ENCODE results near the gene ODAM. TPM values are rescaled to one million over a fixed set of nuclear protein-coding genes. Genes with fewer than 3 reads are reported as not detected.

The ODAM gene
- total RNA-seq, 6 experiments from 2014 or later, result not detected

GRCh38 chr4:70178075-70178660 is 17.4 kb upstream of the ODAM start:
- no peaks in the 10 kb centered on the region for H3K4me1 Mint-ChIP-seq (ENCODE audit: low read depth)
- H3K27ac Mint-ChIP-seq, result no peak overlapping the region
- no peaks in the 10 kb centered on the region for H3K36me3 Mint-ChIP-seq (ENCODE audit: low read depth)
- DNase-seq, result no peak
- no peak for TF ChIP-seq CTCF (IDR thresholded peaks at IDR 0.05)
- peaks cover 14% of the 10 kb centered on the region for H3K9me3 Mint-ChIP-seq
- H3K27me3 Mint-ChIP-seq (ENCODE audit: insufficient read depth), result no peaks in the 10 kb centered on the region
- H3K4me3 Mint-ChIP-seq, result no peak overlapping the region

GRCh38 chr4:70179811-70180210 is 15.7 kb upstream of the ODAM start:
- H3K9me3 Mint-ChIP-seq, result peaks cover 11% of the 10 kb centered on the region
- no peaks in the 10 kb centered on the region for H3K27me3 Mint-ChIP-seq (ENCODE audit: insufficient read depth)
- H3K4me1 Mint-ChIP-seq (ENCODE audit: low read depth), result no peaks in the 10 kb centered on the region
- no peaks in the 10 kb centered on the region for H3K36me3 Mint-ChIP-seq (ENCODE audit: low read depth)
- no peak overlapping the region for H3K4me3 Mint-ChIP-seq
- DNase-seq, result no peak
- H3K27ac Mint-ChIP-seq, result no peak overlapping the region
- no peak for TF ChIP-seq CTCF (IDR thresholded peaks at IDR 0.05)

GRCh38 chr4:70181864-70182263 is 13.7 kb upstream of the ODAM start:
- no peaks in the 10 kb centered on the region for H3K4me1 Mint-ChIP-seq (ENCODE audit: low read depth)
- TF ChIP-seq CTCF (IDR thresholded peaks at IDR 0.05), result no peak
- H3K36me3 Mint-ChIP-seq (ENCODE audit: low read depth), result no peaks in the 10 kb centered on the region
- DNase-seq, result no peak
- H3K4me3 Mint-ChIP-seq, result no peak overlapping the region
- H3K9me3 Mint-ChIP-seq, result peaks cover 11% of the 10 kb centered on the region
- H3K27me3 Mint-ChIP-seq (ENCODE audit: insufficient read depth), result no peaks in the 10 kb centered on the region
- H3K27ac Mint-ChIP-seq, result no peak overlapping the region

- H3K9me3 Mint-ChIP-seq, result peaks cover 6% of the 10 kb centered on the region
- DNase-seq, result no peak
- H3K27me3 Mint-ChIP-seq (ENCODE audit: insufficient read depth), result no peaks in the 10 kb centered on the region
- H3K4me1 Mint-ChIP-seq (ENCODE audit: low read depth), result no peaks in the 10 kb centered on the region
- no peaks in the 10 kb centered on the region for H3K36me3 Mint-ChIP-seq (ENCODE audit: low read depth)
- H3K4me3 Mint-ChIP-seq, result no peak overlapping the region
- no peak overlapping the region for H3K27ac Mint-ChIP-seq
- TF ChIP-seq CTCF (IDR thresholded peaks at IDR 0.05), result no peak
Observed at GRCh38 chr4:70182517-70183167, 12.9 kb upstream of the ODAM start.

GRCh38 chr4:70183168-70183939 is 12.2 kb upstream of the ODAM start:
- no peak for DNase-seq
- Mint-ChIP-seq H3K27me3 (ENCODE audit: insufficient read depth) (no peaks in the 10 kb centered on the region), H3K27ac (no peak overlapping the region)

More at GRCh38 chr4:70183168-70183939, 12.2 kb upstream of the ODAM start:
- Mint-ChIP-seq H3K4me1 (ENCODE audit: low read depth) (no peaks in the 10 kb centered on the region), H3K4me3 (no peak overlapping the region), H3K9me3 (peaks cover 6% of the 10 kb centered on the region), H3K36me3 (ENCODE audit: low read depth) (no peaks in the 10 kb centered on the region)
- TF ChIP-seq CTCF (IDR thresholded peaks at IDR 0.05), result peak; percentile 57

Data from HFFc6 (cell line).